Measurements from ENCODE around the gene CGREF1. TPM values are rescaled to one million over a fixed set of nuclear protein-coding genes. Genes with fewer than 3 reads are reported as not detected.

CGREF1 gene, protein sequence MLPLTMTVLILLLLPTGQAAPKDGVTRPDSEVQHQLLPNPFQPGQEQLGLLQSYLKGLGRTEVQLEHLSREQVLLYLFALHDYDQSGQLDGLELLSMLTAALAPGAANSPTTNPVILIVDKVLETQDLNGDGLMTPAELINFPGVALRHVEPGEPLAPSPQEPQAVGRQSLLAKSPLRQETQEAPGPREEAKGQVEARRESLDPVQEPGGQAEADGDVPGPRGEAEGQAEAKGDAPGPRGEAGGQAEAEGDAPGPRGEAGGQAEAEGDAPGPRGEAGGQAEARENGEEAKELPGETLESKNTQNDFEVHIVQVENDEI
- 2.3 and 10.0 TPM in 2 replicates for total RNA-seq
- polyA plus RNA-seq = 1.5 and 1.9 TPM in 2 replicates
- 2.1 and 2.6 TPM in 2 replicates for polyA plus RNA-seq (2012)
- 1.1 TPM in 1 of 2 replicates, not detected in the other for polyA minus RNA-seq (ENCODE audit: low replicate concordance)

DNA sequence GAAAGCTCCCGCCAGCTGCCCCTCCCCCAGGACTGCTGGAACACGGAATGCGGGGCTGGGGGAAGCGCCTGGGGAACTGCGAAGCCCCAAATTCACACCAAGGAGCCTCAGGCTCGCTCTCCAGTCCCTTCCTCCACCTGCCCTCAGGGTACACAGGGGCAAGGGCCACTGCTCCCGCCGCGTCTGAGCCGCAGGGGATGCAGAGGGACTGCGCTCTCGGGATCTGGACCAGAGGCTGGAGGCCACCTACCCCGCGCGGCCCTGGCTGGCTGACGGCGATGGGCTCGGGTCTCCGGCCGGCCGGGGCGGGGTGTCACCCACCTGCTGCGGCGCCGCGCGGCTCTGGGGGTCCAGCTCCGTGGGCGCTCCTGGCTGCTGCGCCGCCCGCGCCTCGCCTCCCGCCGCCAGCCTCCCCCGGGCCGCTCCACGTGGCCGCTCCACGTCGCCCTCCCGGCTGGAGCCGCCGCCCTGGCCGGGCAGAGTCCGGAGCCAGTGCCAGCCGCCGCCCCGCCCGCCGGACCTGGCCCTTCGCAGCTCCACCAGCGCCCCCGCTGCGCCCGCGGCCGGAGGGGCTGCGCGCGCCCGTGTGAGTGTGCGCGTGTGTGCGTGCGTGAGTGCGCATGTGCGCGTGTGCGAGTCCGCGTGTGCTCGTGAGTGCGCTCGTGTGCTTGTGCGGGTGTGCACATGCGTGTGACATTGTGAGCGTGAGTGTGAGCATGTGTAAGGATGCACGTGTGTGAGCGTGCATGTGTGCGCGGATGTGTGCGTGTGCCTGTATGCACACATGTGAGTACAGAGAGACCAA lies at the start of gene CGREF1:
TSS of gene CGREF1 (minus strand) at position 604 of the 805 bp plus-strand sequence. CDS start 14,762 bp downstream, outside the sequence.
- Histone ChIP-seq H3K9me3 (ENCODE audit: control insufficient read depth, insufficient read depth, low read depth, low read length) (no peaks in the 10 kb centered on the region), H4K20me1 (ENCODE audit: control insufficient read depth, extremely low read depth, insufficient read depth, low read length) (no peaks in the 10 kb centered on the region), H3K27me3 (ENCODE audit: control insufficient read depth, insufficient read depth, low read length) (peaks cover 39% of the 10 kb centered on the region), H3K27ac (ENCODE audit: insufficient read depth, low read length) (no peak within 1 kb of the TSS), H2AFZ (ENCODE audit: low read length) (peak within 1 kb of the TSS; percentile 3), H3K36me3 (ENCODE audit: control insufficient read depth, insufficient read depth, low read length) (no peaks in the 10 kb centered on the region), H3K9ac (ENCODE audit: insufficient read depth, low read length) (no peak within 1 kb of the TSS), H3K4me1 (ENCODE audit: control insufficient read depth, extremely low read depth, insufficient read depth, low read length) (no peaks in the 10 kb centered on the region), H3K4me2 (ENCODE audit: extremely low read depth, insufficient read depth, low read length) (peak within 1 kb of the TSS; percentile 88), H3K4me3 (replicated peaks in 1 of 4; ENCODE audit: control extremely low read depth in 1 of 4, insufficient read depth in 1 of 4, low read depth in 3 of 4, low read length in 4 of 4) (peak within 1 kb of the TSS; percentile 6 to 50 (median 42)), H3K79me2 (ENCODE audit: control insufficient read depth, insufficient read depth, low read length) (no peaks in the 10 kb centered on the region)
- DNase-seq (ENCODE audit: low read depth in 2 of 2) = no peak
- TF ChIP-seq EZH2 (IDR thresholded peaks at IDR 0.05; ENCODE audit: low read length, missing control alignments) = peak; percentile 76
- TF ChIP-seq, protein P1, sequence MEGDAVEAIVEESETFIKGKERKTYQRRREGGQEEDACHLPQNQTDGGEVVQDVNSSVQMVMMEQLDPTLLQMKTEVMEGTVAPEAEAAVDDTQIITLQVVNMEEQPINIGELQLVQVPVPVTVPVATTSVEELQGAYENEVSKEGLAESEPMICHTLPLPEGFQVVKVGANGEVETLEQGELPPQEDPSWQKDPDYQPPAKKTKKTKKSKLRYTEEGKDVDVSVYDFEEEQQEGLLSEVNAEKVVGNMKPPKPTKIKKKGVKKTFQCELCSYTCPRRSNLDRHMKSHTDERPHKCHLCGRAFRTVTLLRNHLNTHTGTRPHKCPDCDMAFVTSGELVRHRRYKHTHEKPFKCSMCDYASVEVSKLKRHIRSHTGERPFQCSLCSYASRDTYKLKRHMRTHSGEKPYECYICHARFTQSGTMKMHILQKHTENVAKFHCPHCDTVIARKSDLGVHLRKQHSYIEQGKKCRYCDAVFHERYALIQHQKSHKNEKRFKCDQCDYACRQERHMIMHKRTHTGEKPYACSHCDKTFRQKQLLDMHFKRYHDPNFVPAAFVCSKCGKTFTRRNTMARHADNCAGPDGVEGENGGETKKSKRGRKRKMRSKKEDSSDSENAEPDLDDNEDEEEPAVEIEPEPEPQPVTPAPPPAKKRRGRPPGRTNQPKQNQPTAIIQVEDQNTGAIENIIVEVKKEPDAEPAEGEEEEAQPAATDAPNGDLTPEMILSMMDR (conservative IDR thresholded peaks at IDR 0.05 in 1 of 2, IDR thresholded peaks at IDR 0.05 in 1 of 2; ENCODE audit: low read depth in 1 of 2, low read length in 2 of 2) = no peak

DNA sequence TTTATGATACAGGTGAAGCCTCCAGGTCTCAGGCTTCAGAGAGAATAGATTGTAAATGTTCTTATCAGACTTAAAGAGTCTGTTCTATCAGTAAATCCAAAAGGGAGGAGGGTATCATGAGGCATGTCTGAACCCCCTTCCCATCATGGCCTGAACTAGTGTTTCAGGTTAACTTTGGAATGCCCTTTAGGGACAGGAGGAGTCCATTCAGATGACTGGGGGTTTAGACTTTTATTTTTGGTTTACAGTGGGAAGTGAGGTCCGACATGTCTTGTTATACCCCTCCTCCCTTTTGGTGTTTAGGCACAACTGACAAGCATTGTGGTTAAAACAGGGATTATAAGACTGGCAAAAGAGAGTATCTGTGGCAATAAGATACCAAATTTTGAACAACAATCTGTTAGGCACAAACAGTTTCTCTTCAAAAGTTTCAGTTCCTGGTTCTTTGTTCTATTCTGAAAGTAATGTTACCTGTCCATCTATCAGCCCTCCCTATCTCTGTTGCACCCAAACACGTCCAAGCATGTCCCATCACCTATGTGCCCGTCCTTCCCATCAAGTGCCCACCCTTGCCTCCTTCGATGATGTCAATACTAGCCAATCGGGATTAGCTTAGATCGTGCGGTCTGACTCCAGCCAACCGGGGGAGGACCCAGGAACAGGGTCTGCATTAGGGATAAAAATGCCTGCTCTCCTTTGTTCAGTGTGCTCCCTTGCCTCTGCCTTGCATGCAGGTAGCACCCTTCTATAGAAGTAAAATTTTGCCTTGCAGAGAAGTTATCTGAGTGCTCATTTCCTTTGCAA lies 46.2 kb upstream of the CGREF1 start:
- H3K27me3 ChIP-seq (ENCODE audit: control insufficient read depth, insufficient read depth, low read length) = peaks cover 8% of the 10 kb centered on the region
- DNase-seq (ENCODE audit: low read depth in 2 of 2) = no peak
- H3K36me3 ChIP-seq (ENCODE audit: control insufficient read depth, insufficient read depth, low read length) = no peaks in the 10 kb centered on the region
- H3K4me1 ChIP-seq (ENCODE audit: control insufficient read depth, extremely low read depth, insufficient read depth, low read length) = no peaks in the 10 kb centered on the region
- TF ChIP-seq, protein P1 (conservative IDR thresholded peaks at IDR 0.05 in 1 of 2, IDR thresholded peaks at IDR 0.05 in 1 of 2; ENCODE audit: low read depth in 1 of 2, low read length in 2 of 2) = no peak
- TF ChIP-seq EZH2 (IDR thresholded peaks at IDR 0.05; ENCODE audit: low read length, missing control alignments) = no peak
- H3K9ac ChIP-seq (ENCODE audit: insufficient read depth, low read length) = no peak overlapping the region
- H3K79me2 ChIP-seq (ENCODE audit: control insufficient read depth, insufficient read depth, low read length) = no peaks in the 10 kb centered on the region
- no peak overlapping the region for H3K27ac ChIP-seq (ENCODE audit: insufficient read depth, low read length)
- no peak overlapping the region for H2AFZ ChIP-seq (ENCODE audit: low read length)
- H3K4me2 ChIP-seq (ENCODE audit: extremely low read depth, insufficient read depth, low read length) = no peak overlapping the region
- H3K4me3 ChIP-seq (replicated peaks in 1 of 4; ENCODE audit: control extremely low read depth in 1 of 4, insufficient read depth in 1 of 4, low read depth in 3 of 4, low read length in 4 of 4) = no peak overlapping the region
- no peaks in the 10 kb centered on the region for H4K20me1 ChIP-seq (ENCODE audit: control insufficient read depth, extremely low read depth, insufficient read depth, low read length)
- H3K9me3 ChIP-seq (ENCODE audit: control insufficient read depth, insufficient read depth, low read depth, low read length) = no peaks in the 10 kb centered on the region
